ENCODE results near the gene RABGAP1L. TPM values are rescaled to one million over a fixed set of nuclear protein-coding genes. Genes with fewer than 3 reads are reported as not detected.

The RABGAP1L gene
- polyA plus RNA-seq, 1 donor (not counting 4 experiments of a cell fraction or from before 2014, with no cell fraction given): 24.2 TPM

DNA sequence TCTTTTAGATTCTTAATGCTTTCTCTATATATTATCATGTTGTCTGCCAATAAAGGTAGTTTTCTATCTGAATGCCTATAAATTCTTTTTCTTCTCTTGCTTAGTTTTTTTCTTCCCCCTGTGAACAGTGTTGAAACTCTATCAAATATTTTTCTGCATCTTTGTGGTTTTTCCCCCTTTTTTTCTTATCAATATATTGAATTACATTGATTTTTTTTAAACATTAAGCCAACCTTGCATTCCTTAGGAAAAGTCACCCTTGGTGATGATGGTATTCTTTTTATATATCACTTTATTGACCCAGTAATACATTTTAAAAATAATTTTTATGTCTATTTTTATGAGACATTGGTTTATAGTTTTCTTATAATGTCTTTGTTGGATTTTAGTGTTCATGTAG lies 131.7 kb downstream of the RABGAP1L start:
- H3K79me2 ChIP-seq (ENCODE audit: control insufficient read depth, insufficient read depth, low read length): no peaks in the 10 kb centered on the region
- FAIRE-seq: no peak
- no peak overlapping the region for H3K27ac ChIP-seq (ENCODE audit: control insufficient read depth, insufficient read depth, low read length)
- no peak overlapping the region for H3K4me3 ChIP-seq (ENCODE audit: control insufficient read depth in 2 of 3, extremely low read depth in 1 of 3, insufficient read depth in 2 of 3, low read depth in 1 of 3, low read length in 3 of 3)
- no peaks in the 10 kb centered on the region for H4K20me1 ChIP-seq (ENCODE audit: control insufficient read depth, extremely low read depth, insufficient read depth, low read length)
- no peaks in the 10 kb centered on the region for H3K27me3 ChIP-seq (ENCODE audit: control insufficient read depth, extremely low read depth, insufficient read depth, low read length)
- TF ChIP-seq, protein P1, sequence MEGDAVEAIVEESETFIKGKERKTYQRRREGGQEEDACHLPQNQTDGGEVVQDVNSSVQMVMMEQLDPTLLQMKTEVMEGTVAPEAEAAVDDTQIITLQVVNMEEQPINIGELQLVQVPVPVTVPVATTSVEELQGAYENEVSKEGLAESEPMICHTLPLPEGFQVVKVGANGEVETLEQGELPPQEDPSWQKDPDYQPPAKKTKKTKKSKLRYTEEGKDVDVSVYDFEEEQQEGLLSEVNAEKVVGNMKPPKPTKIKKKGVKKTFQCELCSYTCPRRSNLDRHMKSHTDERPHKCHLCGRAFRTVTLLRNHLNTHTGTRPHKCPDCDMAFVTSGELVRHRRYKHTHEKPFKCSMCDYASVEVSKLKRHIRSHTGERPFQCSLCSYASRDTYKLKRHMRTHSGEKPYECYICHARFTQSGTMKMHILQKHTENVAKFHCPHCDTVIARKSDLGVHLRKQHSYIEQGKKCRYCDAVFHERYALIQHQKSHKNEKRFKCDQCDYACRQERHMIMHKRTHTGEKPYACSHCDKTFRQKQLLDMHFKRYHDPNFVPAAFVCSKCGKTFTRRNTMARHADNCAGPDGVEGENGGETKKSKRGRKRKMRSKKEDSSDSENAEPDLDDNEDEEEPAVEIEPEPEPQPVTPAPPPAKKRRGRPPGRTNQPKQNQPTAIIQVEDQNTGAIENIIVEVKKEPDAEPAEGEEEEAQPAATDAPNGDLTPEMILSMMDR (optimal IDR thresholded peaks at IDR 0.05 in 1 of 3, IDR thresholded peaks at IDR 0.05 in 1 of 3, conservative IDR thresholded peaks at IDR 0.05 in 1 of 3; ENCODE audit: extremely low read depth in 1 of 3, insufficient read depth in 2 of 3, low read length in 3 of 3): no peak
- no peak for TF ChIP-seq EZH2 (IDR thresholded peaks at IDR 0.05; ENCODE audit: low read length)
- no peaks in the 10 kb centered on the region for H3K9me3 ChIP-seq (ENCODE audit: control insufficient read depth, low read depth, low read length)
- DNase-seq (ENCODE audit: low read depth, low spot score): no peak
- H3K4me2 ChIP-seq (ENCODE audit: control insufficient read depth, extremely low read depth, insufficient read depth, low read depth, low read length): no peak overlapping the region
- H2AFZ ChIP-seq (ENCODE audit: control insufficient read depth, low read length): no peak overlapping the region
- peaks cover 0 to 2% of the 10 kb centered on the region in 2 experiments for H3K36me3 ChIP-seq (ENCODE audit: control insufficient read depth in 2 of 2, extremely low read depth in 1 of 2, insufficient read depth in 2 of 2, low read length in 2 of 2)
- dilution Hi-C loops (cut with MboI; ENCODE audit: extremely low pct_ligation_motif_present, low sequenced_read_pairs): no loop called here
- no peaks in the 10 kb centered on the region for H3K9me1 ChIP-seq (ENCODE audit: control insufficient read depth, extremely low read depth, insufficient read depth, low read length)
- no peak overlapping the region for H3K9ac ChIP-seq (ENCODE audit: control insufficient read depth, extremely low read depth, insufficient read depth, low read length)
- H3K4me1 ChIP-seq (ENCODE audit: control insufficient read depth, extremely low read depth, insufficient read depth, low read length): no peaks in the 10 kb centered on the region

GRCh38 chr1:174296309-174296708 lies 137.0 kb downstream of the RABGAP1L start:
- Histone ChIP-seq H2AFZ (ENCODE audit: control insufficient read depth, low read length) (no peak overlapping the region), H3K79me2 (ENCODE audit: control insufficient read depth, insufficient read depth, low read length) (no peaks in the 10 kb centered on the region), H3K4me2 (ENCODE audit: control insufficient read depth, extremely low read depth, insufficient read depth, low read depth, low read length) (no peak overlapping the region), H3K9ac (ENCODE audit: control insufficient read depth, extremely low read depth, insufficient read depth, low read length) (no peak overlapping the region), H3K4me3 (ENCODE audit: control insufficient read depth in 2 of 3, extremely low read depth in 1 of 3, insufficient read depth in 2 of 3, low read depth in 1 of 3, low read length in 3 of 3) (no peak overlapping the region), H3K9me1 (ENCODE audit: control insufficient read depth, extremely low read depth, insufficient read depth, low read length) (no peaks in the 10 kb centered on the region), H3K4me1 (ENCODE audit: control insufficient read depth, extremely low read depth, insufficient read depth, low read length) (no peaks in the 10 kb centered on the region), H3K9me3 (ENCODE audit: control insufficient read depth, low read depth, low read length) (no peaks in the 10 kb centered on the region), H3K36me3 (ENCODE audit: control insufficient read depth in 2 of 2, extremely low read depth in 1 of 2, insufficient read depth in 2 of 2, low read length in 2 of 2) (peaks cover 0 to 2% of the 10 kb centered on the region in 2 experiments), H3K27me3 (ENCODE audit: control insufficient read depth, extremely low read depth, insufficient read depth, low read length) (no peaks in the 10 kb centered on the region), H3K27ac (ENCODE audit: control insufficient read depth, insufficient read depth, low read length) (no peak overlapping the region), H4K20me1 (ENCODE audit: control insufficient read depth, extremely low read depth, insufficient read depth, low read length) (no peaks in the 10 kb centered on the region)
- FAIRE-seq: no peak
- TF ChIP-seq, protein P1 (optimal IDR thresholded peaks at IDR 0.05 in 1 of 3, IDR thresholded peaks at IDR 0.05 in 1 of 3, conservative IDR thresholded peaks at IDR 0.05 in 1 of 3; ENCODE audit: extremely low read depth in 1 of 3, insufficient read depth in 2 of 3, low read length in 3 of 3): no peak
- no peak for TF ChIP-seq EZH2 (IDR thresholded peaks at IDR 0.05; ENCODE audit: low read length)
- dilution Hi-C loops (cut with MboI; ENCODE audit: extremely low pct_ligation_motif_present, low sequenced_read_pairs): no loop called here
- DNase-seq (ENCODE audit: low read depth, low spot score): no peak

Measured in keratinocyte (primary cell).